Lung (tissue), 12 donors: ENCODE data around the gene SCLT1. TPM values are rescaled to one million over a fixed set of nuclear protein-coding genes. Genes with fewer than 3 reads are reported as not detected.

Experiments used
- ATAC-seq: fragments of 200-7000 bp; cut with Tn5 transposase; one replicate; pipeline ENCODE4 v1.9.1; 2020; ENCODE audit warnings: moderate number of reproducible peaks; ENCODE audit not compliant: insufficient read depth, low FRiP score
- DNase-seq, 3 donors: peaks; one replicate each; pipeline ENCODE4 v3.0.0-alpha.2; 2013 to 2017
- H3K27ac ChIP-seq, 2 donors: one replicate each; pipeline ENCODE4 v1.5.1; 2013; ENCODE audit warnings: mild to moderate bottlenecking in 2 of 2, moderate library complexity in 2 of 2, control low read depth in 1 of 2, inconsistent platforms in 1 of 2, low read depth in 1 of 2, low read length in 1 of 2
- H3K27me3 ChIP-seq, 3 donors: one replicate each; pipeline ENCODE4 v1.5.1; 2013; ENCODE audit warnings: low read length in 2 of 3; ENCODE audit not compliant: control insufficient read depth in 3 of 3, insufficient read depth in 3 of 3
- H3K36me3 ChIP-seq, 4 donors: one replicate each; pipeline ENCODE4 v1.5.1; 2013; ENCODE audit warnings: low read length in 4 of 4, mild to moderate bottlenecking in 1 of 4, moderate library complexity in 1 of 4; ENCODE audit not compliant: control insufficient read depth in 4 of 4, insufficient read depth in 4 of 4
- H3K4me1 ChIP-seq, 5 donors: one replicate each; pipeline ENCODE4 v1.5.1; 2013; ENCODE audit warnings: low read length in 5 of 5, mild to moderate bottlenecking in 2 of 5, moderate library complexity in 1 of 5; ENCODE audit not compliant: control insufficient read depth in 5 of 5, insufficient read depth in 5 of 5
- H3K4me3 ChIP-seq: one replicate; pipeline ENCODE4 v1.5.1; 2013; ENCODE audit warnings: mild to moderate bottlenecking, control low read depth, moderate library complexity
- H3K9ac ChIP-seq, 2 donors: one replicate each; pipeline ENCODE4 v1.5.1; 2013; ENCODE audit warnings: low read length in 2 of 2, control low read depth in 1 of 2; ENCODE audit not compliant: insufficient read depth in 1 of 2
- H3K9me3 ChIP-seq, 4 donors: one replicate each; pipeline ENCODE4 v1.5.1; 2013; ENCODE audit warnings: low read length in 3 of 4, mild to moderate bottlenecking in 1 of 4, moderate library complexity in 1 of 4; ENCODE audit not compliant: control insufficient read depth in 4 of 4, insufficient read depth in 3 of 4
- CTCF ChIP-seq: IDR thresholded peaks from 2 replicates; pipeline ENCODE4 v1.5.1; 2012; ENCODE audit warnings: mild to moderate bottlenecking; ENCODE audit errors: control extremely low read depth, extremely low read depth
- WGBS, 2 donors: extraction: QIAGEN DNeasy Blood & Tissue Kit; methylation state at CpG; one replicate each; pipeline ENCODE4 v1.1.7; 2013; 5-methylcytosine and 5-hydroxymethylcytosine counted together
- polyA plus RNA-seq, 2 donors: library from polyadenylated mRNA; stranded (reverse); fragments of 200-250 nt; gene quantifications; one replicate each; pipeline ENCODE4 v1.2.1, GENCODE V29; 2013
- total RNA-seq, 2 donors: library from RNA; depleted of rRNA in 1 of 2; stranded (reverse); fragments of >200 nt in 1 of 2; gene quantifications; one replicate each; pipeline ENCODE4 v1.2.1, GENCODE V29; 2014 to 2021
- donor health status: control.
- donor health status: control.
- donor health status: Bipolar disorder and iron deficiency.
- donor health status: healthy.
- donor health status: DM: yes; HTN: yes; CAD: no.

Gene SCLT1
- total and polyA plus RNA-seq, 4 donors = 4.3 to 31.8 (median 9.7) TPM

GRCh38 chr4:128973384-128973783, 120.0 kb downstream of the SCLT1 start:
- Histone ChIP-seq H3K4me3 (no peak overlapping the region), H3K27ac (no peak overlapping the region), H3K36me3 (peaks cover 0 to 3% (median 0%) of the 10 kb centered on the region in 4 donors), H3K9me3 (no peaks in the 10 kb centered on the region), H3K4me1 (peaks cover 0 to 10% (median 0%) of the 10 kb centered on the region in 5 donors), H3K9ac (no peak overlapping the region), H3K27me3 (no peaks in the 10 kb centered on the region)
- TF ChIP-seq CTCF = no peak
- DNase-seq = no peak
- no peak for ATAC-seq

GRCh38 chr4:128961405-128961804, 131.9 kb downstream of the SCLT1 start:
- no peak for TF ChIP-seq CTCF

GRCh38 chr4:128958194-128958593, 135.1 kb downstream of the SCLT1 start:
- no peak for DNase-seq
- no peak for ATAC-seq
- Histone ChIP-seq H3K27ac (no peak overlapping the region), H3K27me3 (no peaks in the 10 kb centered on the region), H3K4me1 (no peaks in the 10 kb centered on the region), H3K4me3 (no peak overlapping the region), H3K9me3 (no peaks in the 10 kb centered on the region), H3K36me3 (peaks cover 0 to 5% (median 3%) of the 10 kb centered on the region in 4 donors), H3K9ac (no peak overlapping the region)
- TF ChIP-seq CTCF = no peak
- WGBS, 2 donors = 25 to 45% methylated on average over 2 of the region's 2 CpGs

More at GRCh38 chr4:128961405-128961804, 131.9 kb downstream of the SCLT1 start:
- Histone ChIP-seq H3K9ac (no peak overlapping the region), H3K36me3 (peaks cover 0 to 7% (median 3%) of the 10 kb centered on the region in 4 donors), H3K9me3 (no peaks in the 10 kb centered on the region), H3K27me3 (no peaks in the 10 kb centered on the region), H3K4me3 (no peak overlapping the region), H3K27ac (no peak overlapping the region), H3K4me1 (no peaks in the 10 kb centered on the region)
- DNase-seq (no peak), ATAC-seq (no peak)

- peaks cover 0 to 5% (median 3%) of the 10 kb centered on the region in 4 donors for H3K36me3 ChIP-seq
- H3K27me3 ChIP-seq = no peaks in the 10 kb centered on the region
- TF ChIP-seq CTCF = no peak
- H3K9me3 ChIP-seq = no peaks in the 10 kb centered on the region
- H3K4me3 ChIP-seq = no peak overlapping the region
- no peak for DNase-seq
- H3K9ac ChIP-seq = no peak overlapping the region
- ATAC-seq = no peak
- no peak overlapping the region for H3K27ac ChIP-seq
- H3K4me1 ChIP-seq = no peaks in the 10 kb centered on the region
Measured at GRCh38 chr4:128957459-128957858, 135.9 kb downstream of the SCLT1 start.
